Right lobe of liver (tissue), 6 donors: ENCODE results near the gene EHD3. TPM values are rescaled to one million over a fixed set of nuclear protein-coding genes. Genes with fewer than 3 reads are reported as not detected.

Experiments used
- ATAC-seq, 4 donors: fragments of 200-7000 bp; cut with Tn5 transposase; one replicate each; pipeline ENCODE4 v1.9.1; 2020; ENCODE audit warnings: mild to moderate bottlenecking in 4 of 4, moderate library complexity in 4 of 4
- DNase-seq, 3 donors: peaks; one replicate each; pipeline ENCODE4 v3.0.0-alpha.2; 2020
- H3K27ac ChIP-seq, 3 donors: fragments of 200-600 bp; one replicate each; pipeline ENCODE4 v1.8.0; 2022
- H3K27me3 ChIP-seq, 2 donors: fragments of 200-600 bp; one replicate each; pipeline ENCODE4 v1.8.0; 2022
- H3K36me3 ChIP-seq, 4 donors: fragments of 200-600 bp; sonication (generic) in 1 of 4; one replicate each; pipeline versions ENCODE4 v1.5.1 to v1.8.0; 2017 to 2022; ENCODE audit warnings: control low read depth in 1 of 4
- H3K4me1 ChIP-seq, 4 donors: fragments of 200-600 bp; sonication (generic) in 1 of 4; one replicate each; pipeline versions ENCODE4 v1.5.1 to v1.8.0; 2017 to 2022; ENCODE audit warnings: control low read depth in 1 of 4
- H3K4me3 ChIP-seq, 3 donors: fragments of 200-600 bp; one replicate each; pipeline ENCODE4 v1.8.0; 2022
- H3K9me3 ChIP-seq, 4 donors: fragments of 200-600 bp; sonication (generic) in 1 of 4; one replicate each; pipeline versions ENCODE4 v1.5.1 to v1.8.0; 2017 to 2022; ENCODE audit warnings: control low read depth in 1 of 4
- CTCF ChIP-seq, 4 donors: fragments of 200-600 bp in 3 of 4; fragments of 450-650 bp in 1 of 4; IDR thresholded peaks; one replicate each; pipeline versions ENCODE4 v1.5.1 to v1.8.0; 2016 to 2022; ENCODE audit warnings: antibody characterized with exemption in 4 of 4, mild to moderate bottlenecking in 2 of 4
- POLR2A ChIP-seq: fragments of 450-650 bp; IDR thresholded peaks from one replicate; pipeline ENCODE4 v1.6.1; 2017; ENCODE audit warnings: antibody characterized with exemption, mild to moderate bottlenecking
- WGBS: methylation state at CpG from one replicate; pipeline ENCODE4 v1.1.6; 2018; ENCODE audit warnings: low coverage, low lambda C conversion rate; ENCODE audit not compliant: insufficient coverage; ENCODE audit errors: missing lambda C conversion rate; 5-methylcytosine and 5-hydroxymethylcytosine counted together
- intact Hi-C, 2 donors: fragments of 100-400 bp; cut with DNase I; formaldehyde crosslinking; loops; one replicate each; pipeline versions ENCODE4 v1.11.2 to v1.14.1; 2022
- total RNA-seq, 6 experiments: library from RNA; depleted of rRNA in 2 of 6; stranded (reverse); fragments of >200 nt in 2 of 6; fragmentation: NEBNext Ultra II Directional in 3 of 6; extraction: Animal tissue kit (Norgen Biotek cat#: 25700) in 3 of 6; gene quantifications; one replicate each; pipeline versions ENCODE4 v1.1.0 to v1.2.4, GENCODE V29; 2016 to 2023
- donor health status: DM: no; HTN: yes; CAD: no.
- donor health status: DM: no; HTN: no; CAD: no.
- donor health status: DM: no; HTN: no; CAD: no.
- donor health status: DM: no; HTN: yes; CAD: no.
- donor health status: DM: no; HTN: yes; CAD: no.

Gene EHD3
- total RNA-seq, 6 experiments from 2014 or later: 4.0 to 10.6 (median 7.6) TPM

- Histone ChIP-seq H3K4me1 (no peaks in the 10 kb centered on the region), H3K36me3 (no peaks in the 10 kb centered on the region), H3K27me3 (no peaks in the 10 kb centered on the region), H3K9me3 (no peaks in the 10 kb centered on the region), H3K27ac (no peak overlapping the region), H3K4me3 (no peak overlapping the region)
- no peak for DNase-seq
- intact Hi-C loops: no loop called here
- ATAC-seq: no peak
- 88% methylated on average over 1 of the region's 5 CpGs for WGBS
- TF ChIP-seq CTCF (IDR thresholded peaks at IDR 0.05): no peak
- no peak for TF ChIP-seq POLR2A
Observed at GRCh38 chr2:31202041-31202440, 31.9 kb upstream of the EHD3 start.

- H3K27me3 ChIP-seq: no peaks in the 10 kb centered on the region
- TF ChIP-seq POLR2A: no peak
- TF ChIP-seq CTCF (IDR thresholded peaks at IDR 0.05): no peak
- no peak for DNase-seq
- H3K9me3 ChIP-seq: no peaks in the 10 kb centered on the region
- 59% methylated on average over 4 of the region's 5 CpGs for WGBS
- no peak overlapping the region for H3K27ac ChIP-seq
- intact Hi-C loops: no loop called here
- H3K4me1 ChIP-seq: no peaks in the 10 kb centered on the region
- no peak overlapping the region for H3K4me3 ChIP-seq
- ATAC-seq: no peak
- H3K36me3 ChIP-seq: no peaks in the 10 kb centered on the region
Observed at GRCh38 chr2:31202833-31203232, 31.1 kb upstream of the EHD3 start.

- intact Hi-C loops: no loop called here
- H3K9me3 ChIP-seq: no peaks in the 10 kb centered on the region
- H3K27ac ChIP-seq: no peak overlapping the region
- H3K27me3 ChIP-seq: no peaks in the 10 kb centered on the region
- H3K36me3 ChIP-seq: no peaks in the 10 kb centered on the region
- no peaks in the 10 kb centered on the region for H3K4me1 ChIP-seq
- TF ChIP-seq POLR2A (no peak), CTCF (IDR thresholded peaks at IDR 0.05) (no peak)
- DNase-seq (no peak), ATAC-seq (no peak)
- H3K4me3 ChIP-seq: no peak overlapping the region
Observed at GRCh38 chr2:31203916-31204315, 30.0 kb upstream of the EHD3 start.

GRCh38 chr2:31204783-31205182, 29.2 kb upstream of the EHD3 start:
- DNase-seq (no peak), ATAC-seq (no peak)
- Histone ChIP-seq H3K9me3 (no peaks in the 10 kb centered on the region), H3K27me3 (no peaks in the 10 kb centered on the region), H3K4me1 (no peaks in the 10 kb centered on the region), H3K4me3 (no peak overlapping the region), H3K27ac (no peak overlapping the region), H3K36me3 (no peaks in the 10 kb centered on the region)
- 56% methylated on average over 4 of the region's 6 CpGs for WGBS
- intact Hi-C loops: no loop called here
- TF ChIP-seq POLR2A (no peak), CTCF (IDR thresholded peaks at IDR 0.05) (no peak)

- Histone ChIP-seq H3K36me3 (no peaks in the 10 kb centered on the region), H3K27me3 (no peaks in the 10 kb centered on the region), H3K4me1 (no peaks in the 10 kb centered on the region), H3K9me3 (no peaks in the 10 kb centered on the region), H3K4me3 (no peak overlapping the region), H3K27ac (no peak overlapping the region)
- intact Hi-C loops: no loop called here
- 66% methylated on average over 2 of the region's 9 CpGs for WGBS
- DNase-seq (no peak), ATAC-seq (no peak)
- no peak for TF ChIP-seq POLR2A
- TF ChIP-seq CTCF (IDR thresholded peaks at IDR 0.05): no peak
Observed at GRCh38 chr2:31205186-31205585, 28.8 kb upstream of the EHD3 start.
